Heart right ventricle (tissue), 16 donors: ENCODE results near the gene SUSD4. TPM values are rescaled to one million over a fixed set of nuclear protein-coding genes. Genes with fewer than 3 reads are reported as not detected.

ENCODE experiments used
- ATAC-seq, 8 donors: fragments of 200-7000 bp; cut with Tn5 transposase; one replicate each; pipeline ENCODE4 v1.9.1; 2020; ENCODE audit warnings: mild to moderate bottlenecking in 8 of 8, moderate library complexity in 8 of 8, moderate number of reproducible peaks in 1 of 8
- DNase-seq, 2 donors: peaks; one replicate each; pipeline ENCODE4 v3.0.0-alpha.2; 2020
- H3K27ac ChIP-seq, 10 donors: fragments of 200-600 bp; sonication (generic) in 2 of 10; one replicate each; pipeline versions ENCODE4 v1.5.0 to v1.8.0; 2020 to 2022; ENCODE audit warnings: mild to moderate bottlenecking in 3 of 10
- H3K27me3 ChIP-seq, 7 donors: fragments of 200-600 bp; one replicate each; pipeline ENCODE4 v1.8.0; 2021 to 2022; ENCODE audit warnings: mild to moderate bottlenecking in 2 of 7
- H3K36me3 ChIP-seq, 9 donors: fragments of 200-600 bp; sonication (generic) in 1 of 9; one replicate each; pipeline versions ENCODE4 v1.5.0 to v1.8.0; 2020 to 2022; ENCODE audit warnings: mild to moderate bottlenecking in 2 of 9
- H3K4me1 ChIP-seq, 9 donors: fragments of 200-600 bp; sonication (generic) in 1 of 9; one replicate each; pipeline versions ENCODE4 v1.5.0 to v1.8.0; 2020 to 2022; ENCODE audit warnings: mild to moderate bottlenecking in 4 of 9
- H3K4me3 ChIP-seq, 10 donors: fragments of 200-600 bp; sonication (generic) in 2 of 10; one replicate each; pipeline versions ENCODE4 v1.5.0 to v1.8.0; 2020 to 2022; ENCODE audit warnings: mild to moderate bottlenecking in 7 of 10, moderate library complexity in 2 of 10
- H3K9me3 ChIP-seq, 11 donors: fragments of 200-600 bp in 10 of 11; sonication (generic) in 2 of 11; one replicate each; pipeline versions ENCODE4 v1.5.0 to v1.8.0; 2013 to 2022; ENCODE audit warnings: mild to moderate bottlenecking in 2 of 11, control low read depth in 1 of 11, moderate library complexity in 1 of 11
- CTCF ChIP-seq, 9 donors: fragments of 200-600 bp; sonication (generic) in 2 of 9; IDR thresholded peaks; one replicate each; pipeline versions ENCODE4 v1.5.0 to v1.8.0; 2021 to 2022; ENCODE audit warnings: antibody characterized with exemption in 9 of 9, mild to moderate bottlenecking in 5 of 9, moderate library complexity in 1 of 9
- WGBS, 2 donors: extraction: QIAGEN DNeasy Blood & Tissue Kit; methylation state at CpG; one replicate each; pipeline ENCODE4 v1.1.7; 2013; ENCODE audit warnings: inconsistent platforms in 1 of 2; 5-methylcytosine and 5-hydroxymethylcytosine counted together
- intact Hi-C, 10 donors: fragments of 100-400 bp; cut with DNase I; formaldehyde crosslinking; loops; one replicate each; pipeline versions ENCODE4 v1.11.1 to v1.14.2; 2022
- polyA plus RNA-seq, 2 donors: library from polyadenylated mRNA; stranded (reverse); fragments of 200-250 nt; gene quantifications; one replicate each; pipeline ENCODE4 v1.2.3, GENCODE V29; 2013
- total RNA-seq, 10 donors: library from RNA; stranded (reverse); fragmentation: NEBNext Ultra II Directional in 3 of 10; extraction: Animal tissue kit (Norgen Biotek cat#: 25700) in 3 of 10; gene quantifications; one replicate each; pipeline versions ENCODE4 v1.2.1 to v1.2.4, GENCODE V29; 2021 to 2023
- donor health status: Arrhythmogenic right ventricular cardiomyopathy.
- donor health status: ischemic (EF 13 %, LVEDD 7.1; RV severe dilation, severe dysfunction).
- donor health status: healthy with polysubstance abuse.
- donor health status: DM: no; HTN: yes; CAD: no.
- donor health status: DM: no; HTN: no; CAD: no.
- donor health status: ischemic (EF 25% LVEDD 6.9; RV normal size, moderate dysfunction).
- donor health status: ischemic (EF 25% LVEDD 5.7; RV mildly dilated, moderate dysfunction).
- donor health status: healthy.
- donor health status: DM: yes; HTN: yes; CAD: no.
- donor health status: Ischemic cardiomyopathy.
- donor health status: ischemic (EF 35%, LVEDD 5.7; RV mildly dilated, moderate dysfunction).
- donor health status: nonischemic (EF 11% LVEDD 7.7; RV severe dilation, severe dysfunction).
- donor health status: DM: yes; HTN: yes; CAD: no.
- donor health status: PGD.
- donor health status: ischemic (EF 29% LVEDD 5.4; RV normal size, mild dysfunction).
- donor health status: nonischemic (EF 23%, LVEDD 6.1; RV moderate dilation, normal function).

The SUSD4 gene
- total and polyA plus RNA-seq, 12 donors = 0.99 to 36.5 (median 6.2) TPM

GRCh38 chr1:223301371-223301770, 62.6 kb downstream of the SUSD4 start:
- no peak overlapping the region for H3K4me3 ChIP-seq
- no peaks in the 10 kb centered on the region for H3K36me3 ChIP-seq
- DNase-seq (no peak), ATAC-seq (no peak)
- no peaks in the 10 kb centered on the region for H3K4me1 ChIP-seq
- WGBS, 2 donors = 91 to 96% methylated on average over 2 of the region's 2 CpGs
- H3K9me3 ChIP-seq = peaks cover 0 to 17% (median 0%) of the 10 kb centered on the region in 11 donors
- intact Hi-C loops = no loop called here
- H3K27ac ChIP-seq = no peak overlapping the region
- no peak for TF ChIP-seq CTCF (IDR thresholded peaks at IDR 0.05)
- H3K27me3 ChIP-seq = no peaks in the 10 kb centered on the region

GRCh38 chr1:223299553-223299952, 64.4 kb downstream of the SUSD4 start:
- H3K4me3 ChIP-seq = no peak overlapping the region
- intact Hi-C loops = no loop called here
- DNase-seq (no peak), ATAC-seq (no peak)
- H3K9me3 ChIP-seq = peaks cover 0 to 16% (median 0%) of the 10 kb centered on the region in 11 donors
- H3K4me1 ChIP-seq = no peaks in the 10 kb centered on the region
- H3K36me3 ChIP-seq = no peaks in the 10 kb centered on the region
- no peak for TF ChIP-seq CTCF (IDR thresholded peaks at IDR 0.05)
- H3K27me3 ChIP-seq = no peaks in the 10 kb centered on the region
- H3K27ac ChIP-seq = no peak overlapping the region
- 21 to 29% methylated on average over 1 of the region's 1 CpG for WGBS, 2 donors

GRCh38 chr1:223298701-223299100, 65.3 kb downstream of the SUSD4 start:
- H3K4me1 ChIP-seq = no peaks in the 10 kb centered on the region
- peaks cover 0 to 8% (median 0%) of the 10 kb centered on the region in 11 donors for H3K9me3 ChIP-seq
- no peaks in the 10 kb centered on the region for H3K36me3 ChIP-seq
- no peak for TF ChIP-seq CTCF (IDR thresholded peaks at IDR 0.05)
- DNase-seq = no peak
- no peak for ATAC-seq
- H3K27me3 ChIP-seq = no peaks in the 10 kb centered on the region
- intact Hi-C loops = no loop called here
- WGBS, 2 donors = 42 to 52% methylated on average over 5 of the region's 5 CpGs
- no peak overlapping the region for H3K27ac ChIP-seq
- no peak overlapping the region for H3K4me3 ChIP-seq

- no peaks in the 10 kb centered on the region for H3K27me3 ChIP-seq
- no peaks in the 10 kb centered on the region for H3K36me3 ChIP-seq
- intact Hi-C loops = no loop called here
- no peak for DNase-seq
- ATAC-seq = no peak
- TF ChIP-seq CTCF (IDR thresholded peaks at IDR 0.05) = no peak
- H3K4me1 ChIP-seq = no peaks in the 10 kb centered on the region
- no peaks in the 10 kb centered on the region for H3K9me3 ChIP-seq
- WGBS, 2 donors = 96 to 97% methylated on average over 1 of the region's 1 CpG
- no peak overlapping the region for H3K4me3 ChIP-seq
- H3K27ac ChIP-seq = no peak overlapping the region
These were observed 66.2 kb downstream of the SUSD4 start for GRCh38 chr1:223297800-223298199.
